ENCODE measurements around the gene CLDN6. TPM values are rescaled to one million over a fixed set of nuclear protein-coding genes. Genes with fewer than 3 reads are reported as not detected.

CLDN6 gene
- total and polyA plus RNA-seq, 9 of the 15 experiments (the other 6 are each of a cell fraction or from before 2014, with no cell fraction given): 0.22 to 0.75 (median 0.38) TPM; not detected in 3

DNA sequence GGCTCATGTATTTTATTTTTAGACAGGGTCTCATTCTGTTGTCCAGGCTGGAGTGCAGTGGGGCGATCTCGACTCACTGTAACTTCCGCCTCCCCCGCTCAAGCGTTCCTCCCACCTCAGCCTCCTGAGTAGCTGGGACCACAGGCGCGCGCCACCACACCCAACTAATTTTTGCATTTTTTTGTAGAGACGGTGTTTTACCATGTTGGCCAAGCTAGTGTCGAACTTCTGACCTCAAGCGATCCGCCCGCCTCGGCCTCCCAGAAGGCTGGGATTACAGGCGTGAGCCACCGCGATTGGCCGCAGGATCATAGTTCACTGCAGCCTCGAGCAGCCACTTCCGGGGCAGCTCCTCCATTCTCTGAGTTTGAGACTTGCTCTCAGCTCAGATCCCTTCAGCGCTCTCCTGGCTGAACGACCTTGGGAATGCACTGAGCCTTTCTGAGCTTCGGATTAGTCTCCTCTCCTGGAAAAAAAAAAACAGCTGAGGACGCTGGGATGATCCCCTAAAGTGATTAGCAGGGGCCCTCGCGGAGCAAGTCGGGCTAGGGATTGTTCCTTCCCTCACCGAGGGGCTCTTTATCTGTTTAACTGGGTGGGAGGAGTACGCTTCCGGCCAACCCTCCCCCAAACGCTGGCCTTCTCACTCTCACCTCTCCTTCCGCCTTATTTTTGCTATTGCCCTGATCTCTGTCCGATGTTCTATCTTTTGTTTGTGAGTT is 36.6 kb downstream of the CLDN6 start (continued):
- TF ChIP-seq, protein P1, sequence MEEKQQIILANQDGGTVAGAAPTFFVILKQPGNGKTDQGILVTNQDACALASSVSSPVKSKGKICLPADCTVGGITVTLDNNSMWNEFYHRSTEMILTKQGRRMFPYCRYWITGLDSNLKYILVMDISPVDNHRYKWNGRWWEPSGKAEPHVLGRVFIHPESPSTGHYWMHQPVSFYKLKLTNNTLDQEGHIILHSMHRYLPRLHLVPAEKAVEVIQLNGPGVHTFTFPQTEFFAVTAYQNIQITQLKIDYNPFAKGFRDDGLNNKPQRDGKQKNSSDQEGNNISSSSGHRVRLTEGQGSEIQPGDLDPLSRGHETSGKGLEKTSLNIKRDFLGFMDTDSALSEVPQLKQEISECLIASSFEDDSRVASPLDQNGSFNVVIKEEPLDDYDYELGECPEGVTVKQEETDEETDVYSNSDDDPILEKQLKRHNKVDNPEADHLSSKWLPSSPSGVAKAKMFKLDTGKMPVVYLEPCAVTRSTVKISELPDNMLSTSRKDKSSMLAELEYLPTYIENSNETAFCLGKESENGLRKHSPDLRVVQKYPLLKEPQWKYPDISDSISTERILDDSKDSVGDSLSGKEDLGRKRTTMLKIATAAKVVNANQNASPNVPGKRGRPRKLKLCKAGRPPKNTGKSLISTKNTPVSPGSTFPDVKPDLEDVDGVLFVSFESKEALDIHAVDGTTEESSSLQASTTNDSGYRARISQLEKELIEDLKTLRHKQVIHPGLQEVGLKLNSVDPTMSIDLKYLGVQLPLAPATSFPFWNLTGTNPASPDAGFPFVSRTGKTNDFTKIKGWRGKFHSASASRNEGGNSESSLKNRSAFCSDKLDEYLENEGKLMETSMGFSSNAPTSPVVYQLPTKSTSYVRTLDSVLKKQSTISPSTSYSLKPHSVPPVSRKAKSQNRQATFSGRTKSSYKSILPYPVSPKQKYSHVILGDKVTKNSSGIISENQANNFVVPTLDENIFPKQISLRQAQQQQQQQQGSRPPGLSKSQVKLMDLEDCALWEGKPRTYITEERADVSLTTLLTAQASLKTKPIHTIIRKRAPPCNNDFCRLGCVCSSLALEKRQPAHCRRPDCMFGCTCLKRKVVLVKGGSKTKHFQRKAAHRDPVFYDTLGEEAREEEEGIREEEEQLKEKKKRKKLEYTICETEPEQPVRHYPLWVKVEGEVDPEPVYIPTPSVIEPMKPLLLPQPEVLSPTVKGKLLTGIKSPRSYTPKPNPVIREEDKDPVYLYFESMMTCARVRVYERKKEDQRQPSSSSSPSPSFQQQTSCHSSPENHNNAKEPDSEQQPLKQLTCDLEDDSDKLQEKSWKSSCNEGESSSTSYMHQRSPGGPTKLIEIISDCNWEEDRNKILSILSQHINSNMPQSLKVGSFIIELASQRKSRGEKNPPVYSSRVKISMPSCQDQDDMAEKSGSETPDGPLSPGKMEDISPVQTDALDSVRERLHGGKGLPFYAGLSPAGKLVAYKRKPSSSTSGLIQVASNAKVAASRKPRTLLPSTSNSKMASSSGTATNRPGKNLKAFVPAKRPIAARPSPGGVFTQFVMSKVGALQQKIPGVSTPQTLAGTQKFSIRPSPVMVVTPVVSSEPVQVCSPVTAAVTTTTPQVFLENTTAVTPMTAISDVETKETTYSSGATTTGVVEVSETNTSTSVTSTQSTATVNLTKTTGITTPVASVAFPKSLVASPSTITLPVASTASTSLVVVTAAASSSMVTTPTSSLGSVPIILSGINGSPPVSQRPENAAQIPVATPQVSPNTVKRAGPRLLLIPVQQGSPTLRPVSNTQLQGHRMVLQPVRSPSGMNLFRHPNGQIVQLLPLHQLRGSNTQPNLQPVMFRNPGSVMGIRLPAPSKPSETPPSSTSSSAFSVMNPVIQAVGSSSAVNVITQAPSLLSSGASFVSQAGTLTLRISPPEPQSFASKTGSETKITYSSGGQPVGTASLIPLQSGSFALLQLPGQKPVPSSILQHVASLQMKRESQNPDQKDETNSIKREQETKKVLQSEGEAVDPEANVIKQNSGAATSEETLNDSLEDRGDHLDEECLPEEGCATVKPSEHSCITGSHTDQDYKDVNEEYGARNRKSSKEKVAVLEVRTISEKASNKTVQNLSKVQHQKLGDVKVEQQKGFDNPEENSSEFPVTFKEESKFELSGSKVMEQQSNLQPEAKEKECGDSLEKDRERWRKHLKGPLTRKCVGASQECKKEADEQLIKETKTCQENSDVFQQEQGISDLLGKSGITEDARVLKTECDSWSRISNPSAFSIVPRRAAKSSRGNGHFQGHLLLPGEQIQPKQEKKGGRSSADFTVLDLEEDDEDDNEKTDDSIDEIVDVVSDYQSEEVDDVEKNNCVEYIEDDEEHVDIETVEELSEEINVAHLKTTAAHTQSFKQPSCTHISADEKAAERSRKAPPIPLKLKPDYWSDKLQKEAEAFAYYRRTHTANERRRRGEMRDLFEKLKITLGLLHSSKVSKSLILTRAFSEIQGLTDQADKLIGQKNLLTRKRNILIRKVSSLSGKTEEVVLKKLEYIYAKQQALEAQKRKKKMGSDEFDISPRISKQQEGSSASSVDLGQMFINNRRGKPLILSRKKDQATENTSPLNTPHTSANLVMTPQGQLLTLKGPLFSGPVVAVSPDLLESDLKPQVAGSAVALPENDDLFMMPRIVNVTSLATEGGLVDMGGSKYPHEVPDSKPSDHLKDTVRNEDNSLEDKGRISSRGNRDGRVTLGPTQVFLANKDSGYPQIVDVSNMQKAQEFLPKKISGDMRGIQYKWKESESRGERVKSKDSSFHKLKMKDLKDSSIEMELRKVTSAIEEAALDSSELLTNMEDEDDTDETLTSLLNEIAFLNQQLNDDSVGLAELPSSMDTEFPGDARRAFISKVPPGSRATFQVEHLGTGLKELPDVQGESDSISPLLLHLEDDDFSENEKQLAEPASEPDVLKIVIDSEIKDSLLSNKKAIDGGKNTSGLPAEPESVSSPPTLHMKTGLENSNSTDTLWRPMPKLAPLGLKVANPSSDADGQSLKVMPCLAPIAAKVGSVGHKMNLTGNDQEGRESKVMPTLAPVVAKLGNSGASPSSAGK (IDR thresholded peaks at IDR 0.05): peak; percentile 31
- TF ChIP-seq XRCC4 (IDR thresholded peaks at IDR 0.05; ENCODE audit: extremely low read depth, insufficient read depth, insufficient read length) (no peak), ZNF444 (CRISPR knock-in tag; IDR thresholded peaks at IDR 0.05) (peak; percentile 55; the same call in 1 of the 2 replicates), NFIX (CRISPR knock-in tag; IDR thresholded peaks at IDR 0.05; ENCODE audit: low read depth) (no peak), ZNF12 (CRISPR knock-in tag; IDR thresholded peaks at IDR 0.05) (no peak), PHF21A (IDR thresholded peaks at IDR 0.05; ENCODE audit: borderline replicate concordance, low read depth) (no peak), SPI1 (IDR thresholded peaks at IDR 0.05; ENCODE audit: borderline replicate concordance, low read depth, low read length) (no peak), HOXB6 (CRISPR knock-in tag; IDR thresholded peaks at IDR 0.05; ENCODE audit: borderline replicate concordance) (no peak), FOXP1 (CRISPR knock-in tag; IDR thresholded peaks at IDR 0.05) (peak; percentile 52; the same call in 1 of the 2 replicates), ZNF75A (CRISPR knock-in tag; IDR thresholded peaks at IDR 0.05) (no peak), NEUROD1 (IDR thresholded peaks at IDR 0.05; ENCODE audit: borderline replicate concordance, low read depth, low read length, partially characterized antibody) (peak; percentile 10)
- TF ChIP-seq, protein P2, sequence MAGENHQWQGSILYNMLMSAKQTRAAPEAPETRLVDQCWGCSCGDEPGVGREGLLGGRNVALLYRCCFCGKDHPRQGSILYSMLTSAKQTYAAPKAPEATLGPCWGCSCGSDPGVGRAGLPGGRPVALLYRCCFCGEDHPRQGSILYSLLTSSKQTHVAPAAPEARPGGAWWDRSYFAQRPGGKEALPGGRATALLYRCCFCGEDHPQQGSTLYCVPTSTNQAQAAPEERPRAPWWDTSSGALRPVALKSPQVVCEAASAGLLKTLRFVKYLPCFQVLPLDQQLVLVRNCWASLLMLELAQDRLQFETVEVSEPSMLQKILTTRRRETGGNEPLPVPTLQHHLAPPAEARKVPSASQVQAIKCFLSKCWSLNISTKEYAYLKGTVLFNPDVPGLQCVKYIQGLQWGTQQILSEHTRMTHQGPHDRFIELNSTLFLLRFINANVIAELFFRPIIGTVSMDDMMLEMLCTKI (IDR thresholded peaks at IDR 0.05; ENCODE audit: partially characterized antibody): no peak

All from K562 (cell line).